Psoas muscle (tissue), 8 donors: ENCODE results near the gene PHLDB3. TPM values are rescaled to one million over a fixed set of nuclear protein-coding genes. Genes with fewer than 3 reads are reported as not detected.

Source experiments
- ATAC-seq, 4 donors: fragments of 200-7000 bp; cut with Tn5 transposase; one replicate each; pipeline ENCODE4 v1.9.1; 2020; ENCODE audit warnings: moderate library complexity in 3 of 4, mild to moderate bottlenecking in 2 of 4
- DNase-seq, 2 donors: peaks; one replicate each; pipeline ENCODE4 v3.0.0-alpha.2; 2020
- H3K27ac ChIP-seq: fragments of 200-600 bp; one replicate; pipeline ENCODE4 v1.8.0; 2022
- H3K27me3 ChIP-seq, 3 donors: fragments of 200-600 bp in 1 of 3; one replicate each; pipeline versions ENCODE4 v1.6.1 to v1.8.0; 2013 to 2022; ENCODE audit warnings: low read length in 2 of 3, mild to moderate bottlenecking in 2 of 3, moderate library complexity in 1 of 3; ENCODE audit not compliant: insufficient read depth in 3 of 3
- H3K36me3 ChIP-seq, 2 donors: fragments of 200-600 bp in 1 of 2; one replicate each; pipeline versions ENCODE4 v1.6.1 to v1.8.0; 2013 to 2022; ENCODE audit warnings: low read depth in 1 of 2, mild to moderate bottlenecking in 1 of 2, moderate library complexity in 1 of 2; ENCODE audit not compliant: insufficient read depth in 1 of 2
- H3K4me1 ChIP-seq: fragments of 200-600 bp; one replicate; pipeline ENCODE4 v1.8.0; 2022
- H3K4me3 ChIP-seq: fragments of 200-600 bp; one replicate; pipeline ENCODE4 v1.8.0; 2022; ENCODE audit warnings: mild to moderate bottlenecking
- H3K9me3 ChIP-seq: fragments of 200-600 bp; one replicate; pipeline ENCODE4 v1.8.0; 2022
- WGBS, 3 donors: extraction: QIAGEN DNeasy Blood & Tissue Kit; methylation state at CpG; one replicate each; pipeline versions ENCODE4 v1.1.6 to v1.1.7; 2013; 5-methylcytosine and 5-hydroxymethylcytosine counted together
- intact Hi-C, 2 donors: fragments of 100-400 bp; cut with DNase I; formaldehyde crosslinking; loops; one replicate each; pipeline versions ENCODE4 v1.11.0 to v1.14.2; 2022
- polyA plus RNA-seq, 3 donors: library from polyadenylated mRNA; stranded (reverse); fragments of 200-250 nt; gene quantifications; one replicate each; pipeline ENCODE4 v1.2.3, GENCODE V29; 2013
- total RNA-seq, 4 donors: library from RNA; stranded (reverse); fragmentation: NEBNext Ultra II Directional in 2 of 4; extraction: Animal tissue kit (Norgen Biotek cat#: 25700) in 2 of 4; gene quantifications; one replicate each; pipeline versions ENCODE4 v1.2.1 to v1.2.4, GENCODE V29; 2021 to 2023
- TF ChIP-seq, protein P1 (sequence below): fragments of 200-600 bp; IDR thresholded peaks from one replicate; pipeline ENCODE4 v1.8.0; 2022; ENCODE audit warnings: antibody characterized with exemption
- donor health status: healthy with polysubstance abuse.
- donor health status: DM: no; HTN: no; CAD: no; lungs with moderate emphysema.
- donor health status: Bipolar disorder and iron deficiency.
- donor health status: healthy.
- donor health status: DM: yes; HTN: yes; CAD: no.
- donor health status: DM: no; HTN: no; CAD: no.
- donor health status: DM: no; HTN: no; CAD: no.
- donor health status: DM: yes; HTN: yes; CAD: no.

PHLDB3 gene
- total and polyA plus RNA-seq, 7 donors: 2.0 to 5.7 (median 4.5) TPM

DNA sequence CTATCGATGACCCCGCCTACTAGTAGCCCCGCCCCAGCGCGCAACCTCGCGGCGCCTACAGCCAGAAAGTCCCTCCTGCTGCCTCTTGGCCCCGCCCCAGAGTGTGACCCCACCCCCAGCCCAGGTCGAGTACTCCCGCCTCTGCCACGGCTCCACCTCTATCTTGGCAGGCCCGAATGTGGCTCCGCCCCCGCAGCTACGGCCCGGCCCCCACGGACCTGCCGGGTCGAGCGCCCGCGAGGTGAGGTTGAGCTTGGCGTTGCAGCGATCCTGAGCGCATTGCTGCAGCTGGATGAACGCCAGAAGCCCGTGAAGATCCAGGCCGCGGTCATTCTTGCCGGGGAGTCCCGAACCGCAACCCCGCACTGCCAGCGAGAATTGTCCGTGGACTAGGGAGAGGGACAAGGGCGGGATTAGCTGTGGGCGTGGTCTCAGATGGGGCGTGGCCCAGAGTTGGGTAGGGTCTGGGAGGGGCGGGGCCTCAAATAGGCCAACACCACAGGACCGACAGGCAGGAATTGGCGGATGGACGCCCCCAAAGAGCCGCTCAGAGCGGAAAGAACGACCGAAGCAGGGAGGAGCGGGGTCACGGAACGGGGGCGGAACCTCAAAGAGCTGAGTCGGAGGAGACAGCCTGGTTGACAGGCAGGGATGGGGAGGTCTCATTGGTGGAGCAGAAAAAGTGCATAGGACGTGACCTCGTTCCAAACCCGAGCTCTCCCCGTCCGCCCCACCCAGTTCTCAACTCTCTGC, 41.0 kb downstream of the PHLDB3 start:
- ATAC-seq (peak; percentile 92 to 94 (median 92)), DNase-seq (peak; percentile 95 to 96)
- Histone ChIP-seq H3K27me3 (peaks cover 0 to 17% (median 9%) of the 10 kb centered on the region in 3 donors), H3K36me3 (no peaks in the 10 kb centered on the region), H3K27ac (peak overlapping the region; percentile 64), H3K9me3 (no peaks in the 10 kb centered on the region), H3K4me3 (peak overlapping the region; percentile 82), H3K4me1 (peaks cover 3% of the 10 kb centered on the region)
- 0 to 1% (median 1%) methylated on average over 55 to 57 of the region's 57 CpGs for WGBS, 3 donors
- TF ChIP-seq, protein P1, sequence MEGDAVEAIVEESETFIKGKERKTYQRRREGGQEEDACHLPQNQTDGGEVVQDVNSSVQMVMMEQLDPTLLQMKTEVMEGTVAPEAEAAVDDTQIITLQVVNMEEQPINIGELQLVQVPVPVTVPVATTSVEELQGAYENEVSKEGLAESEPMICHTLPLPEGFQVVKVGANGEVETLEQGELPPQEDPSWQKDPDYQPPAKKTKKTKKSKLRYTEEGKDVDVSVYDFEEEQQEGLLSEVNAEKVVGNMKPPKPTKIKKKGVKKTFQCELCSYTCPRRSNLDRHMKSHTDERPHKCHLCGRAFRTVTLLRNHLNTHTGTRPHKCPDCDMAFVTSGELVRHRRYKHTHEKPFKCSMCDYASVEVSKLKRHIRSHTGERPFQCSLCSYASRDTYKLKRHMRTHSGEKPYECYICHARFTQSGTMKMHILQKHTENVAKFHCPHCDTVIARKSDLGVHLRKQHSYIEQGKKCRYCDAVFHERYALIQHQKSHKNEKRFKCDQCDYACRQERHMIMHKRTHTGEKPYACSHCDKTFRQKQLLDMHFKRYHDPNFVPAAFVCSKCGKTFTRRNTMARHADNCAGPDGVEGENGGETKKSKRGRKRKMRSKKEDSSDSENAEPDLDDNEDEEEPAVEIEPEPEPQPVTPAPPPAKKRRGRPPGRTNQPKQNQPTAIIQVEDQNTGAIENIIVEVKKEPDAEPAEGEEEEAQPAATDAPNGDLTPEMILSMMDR: no peak
- intact Hi-C loops: loop anchor here in 1 of 2 donors (5.0 kb wide), 1 partner anchor 39 kb away; the partner anchor contains the start of gene PHLDB3

DNA sequence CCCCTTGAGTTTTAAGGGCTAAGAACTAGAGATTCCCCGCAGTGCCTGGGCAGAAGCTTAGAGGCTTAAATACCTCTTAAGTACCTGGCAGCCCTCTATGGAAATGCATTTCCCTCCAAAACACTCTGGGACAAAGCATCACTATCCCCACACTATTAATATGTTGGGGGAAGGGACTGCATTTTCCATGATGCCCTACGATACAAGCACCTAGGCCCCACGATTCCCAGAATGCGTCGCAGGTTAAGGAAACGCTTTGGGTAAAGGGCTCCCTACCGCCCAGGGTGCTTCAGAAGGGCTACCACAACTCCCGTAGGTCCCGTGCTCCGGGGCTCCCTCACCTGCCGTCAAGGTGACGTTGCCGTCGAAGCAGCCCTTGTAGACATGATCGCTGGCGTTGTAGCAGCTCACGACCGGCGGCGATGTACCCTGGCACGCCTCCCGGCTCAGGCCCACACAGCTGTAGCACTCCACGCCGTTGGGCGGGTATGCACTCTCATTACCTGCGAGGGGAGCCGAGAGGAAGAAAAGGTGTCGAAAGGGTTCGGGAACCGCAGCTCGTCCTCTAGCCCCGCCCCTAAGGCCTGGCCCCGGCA, 41.7 kb downstream of the PHLDB3 start:
- 9 to 11% (median 10%) methylated on average over 33 of the region's 33 CpGs for WGBS, 3 donors
- H3K4me1 ChIP-seq: peaks cover 3% of the 10 kb centered on the region
- no peak overlapping the region for H3K27ac ChIP-seq
- peak overlapping the region; percentile 82 for H3K4me3 ChIP-seq
- no peaks in the 10 kb centered on the region for H3K36me3 ChIP-seq
- TF ChIP-seq, protein P1: no peak
- DNase-seq (no peak), ATAC-seq (no peak)
- H3K9me3 ChIP-seq: no peaks in the 10 kb centered on the region
- peaks cover 0 to 17% (median 9%) of the 10 kb centered on the region in 3 donors for H3K27me3 ChIP-seq
- intact Hi-C loops: loop anchor here in 1 of 2 donors (5.0 kb wide), 1 partner anchor 39 kb away; the partner anchor contains the start of gene PHLDB3

DNA sequence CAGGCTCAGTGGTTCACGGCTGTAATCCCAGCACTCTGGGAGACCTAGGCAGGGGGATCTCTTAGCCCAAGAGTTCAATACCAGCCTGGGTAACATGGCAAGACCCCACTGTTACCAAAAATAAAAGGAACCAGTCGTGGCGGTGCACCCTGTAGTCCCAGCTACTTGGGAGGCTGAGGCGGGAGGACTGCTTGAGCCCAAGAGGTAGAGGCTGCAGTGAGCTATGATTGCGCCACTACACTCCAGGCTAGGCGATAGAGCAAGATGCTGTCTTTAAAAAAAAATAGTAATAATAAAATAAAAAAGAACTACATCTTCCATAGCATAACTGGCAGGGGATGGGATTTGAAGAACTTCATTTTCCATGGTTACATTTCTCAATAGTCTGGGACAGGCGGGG, 42.2 kb downstream of the PHLDB3 start:
- WGBS, 3 donors: 82 to 89% (median 88%) methylated on average over 7 of the region's 7 CpGs

DNA sequence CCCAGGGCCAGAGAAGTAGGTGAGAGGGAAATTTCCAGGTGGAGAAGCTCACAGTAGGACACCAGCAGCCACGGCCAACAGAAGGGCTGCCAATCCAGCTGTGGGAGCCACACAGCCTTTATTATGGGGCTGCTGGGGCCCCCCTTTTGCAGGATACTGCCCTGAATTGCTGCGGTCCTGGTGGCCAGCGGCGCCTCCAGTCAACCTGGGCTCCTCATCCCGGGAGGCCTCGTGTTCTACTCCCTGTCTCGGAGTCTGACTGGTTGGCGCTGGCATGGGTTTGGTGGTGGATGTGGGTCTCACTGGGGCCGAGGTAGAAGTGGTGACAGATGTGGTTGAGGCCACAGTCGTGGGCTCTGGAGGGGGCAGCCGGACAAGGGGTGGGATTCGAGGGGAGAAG, 43.2 kb downstream of the PHLDB3 start:
- 77 to 91% (median 82%) methylated on average over 12 of the region's 12 CpGs for WGBS, 3 donors
- ATAC-seq: no peak
- Histone ChIP-seq H3K27ac (no peak overlapping the region), H3K27me3 (peaks cover 0 to 15% (median 7%) of the 10 kb centered on the region in 3 donors), H3K9me3 (no peaks in the 10 kb centered on the region), H3K36me3 (no peaks in the 10 kb centered on the region), H3K4me3 (no peak overlapping the region), H3K4me1 (peaks cover 3% of the 10 kb centered on the region)
- intact Hi-C loops: loop anchor here in 1 of 2 donors (5.0 kb wide), 1 partner anchor 41 kb away; the partner anchor contains the start of gene PHLDB3
- TF ChIP-seq, protein P1: no peak
- DNase-seq: no peak

More for the DNA sequence above, 42.2 kb downstream of the PHLDB3 start:
- no peak for DNase-seq
- no peak for ATAC-seq
- Histone ChIP-seq H3K36me3 (no peaks in the 10 kb centered on the region), H3K9me3 (no peaks in the 10 kb centered on the region), H3K27ac (no peak overlapping the region), H3K27me3 (peaks cover 0 to 17% (median 9%) of the 10 kb centered on the region in 3 donors), H3K4me3 (no peak overlapping the region), H3K4me1 (peaks cover 3% of the 10 kb centered on the region)
- TF ChIP-seq, protein P1: no peak
- intact Hi-C loops: loop anchor here in 1 of 2 donors (5.0 kb wide), 1 partner anchor 40 kb away; the partner anchor contains the start of gene PHLDB3
